IPS-NIHi7 (cell line): Measurements from ENCODE around the gene BPIFB3.

Experiments used
- DNase-seq: peaks from one replicate; pipeline ENCODE4 v3.0.0; 2012; ENCODE audit warnings: mixed read lengths; ENCODE audit errors: extremely low spot score

The BPIFB3 gene

DNA sequence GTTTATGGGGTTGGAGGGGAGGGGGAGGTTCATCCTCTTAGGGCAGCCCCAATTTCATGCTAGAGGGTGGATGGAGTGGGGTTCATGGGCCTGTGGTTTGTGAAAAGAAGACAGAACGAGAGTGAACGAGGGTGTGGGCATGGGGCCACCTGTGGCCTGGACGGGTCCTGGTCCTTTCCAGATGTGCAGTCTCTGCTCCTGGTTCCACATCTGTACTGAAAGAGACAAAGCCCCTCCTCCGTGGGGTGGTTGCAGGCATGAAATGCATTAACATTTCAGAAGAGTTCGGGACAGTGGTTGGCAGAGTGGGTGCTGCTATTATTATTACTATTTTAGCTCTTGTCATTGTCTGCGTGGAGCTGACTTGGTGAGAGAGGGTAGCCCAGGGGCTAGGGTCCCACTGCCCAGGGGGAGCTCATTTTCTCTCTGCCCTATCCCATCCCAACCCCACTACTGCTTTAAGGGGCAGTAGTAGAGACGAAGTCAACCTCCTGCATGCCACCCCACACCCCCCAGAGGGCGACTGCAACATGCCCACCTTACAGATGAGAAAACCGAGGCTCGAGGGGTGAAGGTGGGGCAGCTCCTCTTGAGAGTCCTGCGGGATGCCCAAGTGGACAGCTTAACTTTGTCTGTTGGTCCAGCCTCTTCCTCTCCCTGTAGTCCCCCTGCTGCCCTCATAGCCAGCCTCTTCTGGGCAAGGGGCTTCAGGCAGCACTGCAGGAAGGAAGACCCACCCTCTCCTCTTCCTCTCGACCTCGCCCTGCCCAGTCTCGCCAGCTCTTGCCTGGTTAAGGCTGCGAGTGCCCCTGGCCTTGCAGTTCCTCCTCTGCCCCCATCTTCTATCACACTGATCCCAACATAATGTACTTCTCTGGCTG, 37.8 kb upstream of the BPIFB3 start:
- no peak for DNase-seq

GRCh38 chr20:33016581-33017109, 37.1 kb upstream of the BPIFB3 start:
- DNase-seq = no peak

GRCh38 chr20:33017542-33017941, 36.2 kb upstream of the BPIFB3 start:
- DNase-seq = no peak

GRCh38 chr20:33018169-33018931, 35.4 kb upstream of the BPIFB3 start:
- no peak for DNase-seq

GRCh38 chr20:33019465-33020277, 34.0 kb upstream of the BPIFB3 start:
- DNase-seq = no peak

- DNase-seq = no peak
Measured at GRCh38 chr20:33020278-33021161, 33.2 kb upstream of the BPIFB3 start.

DNA sequence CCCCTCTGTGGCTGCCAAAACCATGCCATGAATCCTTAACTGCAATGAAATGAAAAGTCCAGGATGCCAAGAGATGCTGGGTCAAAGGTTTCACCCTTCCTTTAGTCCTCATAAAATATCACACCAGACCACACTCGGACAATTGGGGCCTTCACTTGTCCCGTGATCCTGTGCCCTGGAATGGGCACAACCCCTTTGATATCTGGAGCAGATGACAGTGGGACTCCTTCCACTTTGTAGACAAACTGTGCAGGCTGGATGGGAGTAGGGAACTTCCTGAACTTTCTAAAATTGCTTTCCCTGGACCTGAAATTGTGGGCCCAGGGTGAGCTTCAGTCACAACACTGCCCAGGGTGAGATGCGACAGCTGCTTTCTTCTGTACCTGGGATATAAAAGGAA, 31.8 kb upstream of the BPIFB3 start:
- no peak for DNase-seq

- no peak for DNase-seq
Measured at GRCh38 chr20:33022289-33022688, 31.4 kb upstream of the BPIFB3 start.

- no peak for DNase-seq
Measured at GRCh38 chr20:33022694-33023438, 30.8 kb upstream of the BPIFB3 start.

GRCh38 chr20:33023439-33024242, 30.1 kb upstream of the BPIFB3 start:
- no peak for DNase-seq

DNA sequence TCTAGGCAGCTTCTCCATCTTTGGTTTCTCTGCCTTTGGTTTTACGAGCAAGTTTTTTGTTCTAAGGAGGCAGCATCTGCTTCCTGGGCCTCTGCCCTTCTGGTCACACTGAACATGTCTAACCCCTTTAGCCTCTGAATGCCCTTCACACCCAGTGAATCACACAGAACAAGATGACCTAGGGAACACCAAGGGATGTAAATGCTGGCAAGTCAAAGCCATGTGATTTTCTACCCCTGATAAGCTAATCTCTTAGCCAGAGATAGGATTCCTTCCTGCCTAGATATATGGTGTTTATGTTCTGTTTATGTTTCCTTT, 29.5 kb upstream of the BPIFB3 start:
- no peak for DNase-seq

DNA sequence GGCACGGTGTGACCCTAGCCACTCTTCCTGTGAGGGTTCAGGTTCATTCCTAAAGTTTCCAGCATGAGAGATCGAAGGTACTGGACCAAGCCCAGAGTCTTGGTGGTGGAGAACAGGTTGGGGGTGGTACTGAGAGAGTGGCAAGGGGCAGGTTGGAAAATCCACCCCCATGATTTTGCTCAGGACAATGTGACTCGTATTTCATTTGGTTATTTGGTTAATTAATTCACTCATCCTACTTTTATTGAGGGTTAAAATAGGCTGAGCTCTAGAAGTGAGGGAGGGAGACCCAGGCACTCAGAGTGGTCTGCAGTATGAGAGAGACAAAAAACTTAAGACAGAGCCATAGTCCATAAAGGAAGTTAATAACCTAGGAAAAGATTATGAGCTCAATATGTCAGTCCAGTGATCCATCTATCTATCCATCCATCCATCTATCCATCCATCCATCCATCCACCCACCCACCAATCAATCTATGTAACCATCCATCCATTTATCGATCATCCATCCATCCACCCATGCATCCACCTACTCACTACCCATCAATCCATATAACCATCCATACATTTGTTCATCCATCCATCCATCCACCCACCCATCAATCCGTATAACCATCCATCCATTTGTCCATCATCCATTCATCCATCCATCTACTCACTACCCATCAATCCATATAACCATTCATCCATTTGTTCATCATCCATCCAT, 28.9 kb upstream of the BPIFB3 start:
- DNase-seq = no peak

- no peak for DNase-seq
Measured at GRCh38 chr20:33025318-33025876, 28.3 kb upstream of the BPIFB3 start.

DNA sequence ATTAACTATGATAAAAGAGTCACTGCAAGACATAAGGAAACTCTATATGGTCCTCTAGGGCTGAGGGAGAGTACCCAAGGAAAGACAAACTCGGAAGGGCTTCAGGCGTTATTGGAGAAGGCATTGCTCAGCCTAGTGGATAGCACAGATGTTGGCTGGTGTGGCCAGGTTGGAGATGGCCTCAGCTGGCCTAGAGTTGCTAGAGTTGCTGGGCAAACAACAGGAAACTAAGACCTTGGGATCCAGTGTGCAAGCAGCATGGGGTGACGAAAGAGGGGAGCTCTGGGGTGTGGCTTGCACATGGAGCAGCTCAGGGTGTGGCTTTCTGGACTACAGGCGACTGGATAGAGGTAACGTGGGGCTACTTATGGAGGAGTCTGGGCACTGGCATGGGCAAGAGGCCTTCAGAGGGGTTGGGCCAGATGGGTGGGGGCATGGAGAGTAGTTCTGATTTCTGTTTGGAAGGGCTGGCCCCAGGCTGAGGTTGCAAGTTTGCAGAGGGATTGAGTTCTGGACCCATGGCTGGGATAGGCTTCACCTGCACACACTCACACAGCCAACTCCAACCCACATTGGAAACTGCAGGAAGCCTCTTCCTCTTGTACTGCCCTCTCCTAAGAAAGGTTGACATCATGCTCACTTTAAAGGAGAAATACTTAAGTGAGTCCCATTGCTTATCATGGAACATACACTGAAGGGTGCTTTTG, 27.5 kb upstream of the BPIFB3 start:
- DNase-seq = no peak

GRCh38 chr20:33026779-33027759, 26.6 kb upstream of the BPIFB3 start:
- no peak for DNase-seq
